ENCODE measurements around the gene EXD1.
"Not testable (repeated sequence)": the region's sequence is repeated elsewhere in the genome, so short reads cannot be mapped to it uniquely, and the experiment has no call there.

GRCh38 chr15:41139112-41139511, 91.4 kb downstream of the EXD1 start:
- TF ChIP-seq CTCF, POLR2A (IDR thresholded peaks at IDR 0.05): not testable (repeated sequence)

All from vagina (tissue), 2 donors.